Neural cell (in vitro differentiated cells): ENCODE measurements around the gene TXLNA. TPM values are rescaled to one million over a fixed set of nuclear protein-coding genes. Genes with fewer than 3 reads are reported as not detected.

Source experiments
- H2AFZ ChIP-seq: fragments of 200-600, 300-800 bp; sonication (generic), shearing (Covaris generic); 2 replicates; pipeline ENCODE4 v1.6.0; 2014; ENCODE audit warnings: low read depth, mild to moderate bottlenecking, antibody characterized with exemption, low read length, moderate library complexity
- H3F3A ChIP-seq: fragments of 200-600 bp; shearing (Covaris generic); 2 replicates; pipeline ENCODE4 v1.6.1; 2016; ENCODE audit warnings: mild to moderate bottlenecking, moderate library complexity, mixed read lengths, antibody characterized with exemption, low read length; ENCODE audit not compliant: insufficient read depth, poor library complexity, severe bottlenecking
- H3K27ac ChIP-seq: fragments of 200-600, 300-800 bp; sonication (generic), shearing (Covaris generic); 2 replicates; pipeline ENCODE4 v1.5.1; 2014; ENCODE audit warnings: mild to moderate bottlenecking, low read length, moderate library complexity
- H3K27me3 ChIP-seq: fragments of 300-800, 200-600 bp; sonication (generic), shearing (Covaris generic); 2 replicates; pipeline ENCODE4 v1.6.0; 2014; ENCODE audit warnings: mild to moderate bottlenecking, low read depth, low read length, moderate library complexity; ENCODE audit not compliant: insufficient read depth
- H3K36me3 ChIP-seq: fragments of 300-800, 200-600 bp; sonication (generic), shearing (Covaris generic); 2 replicates; pipeline ENCODE4 v1.5.1; 2014; ENCODE audit warnings: mild to moderate bottlenecking, antibody characterized with exemption, low read length, moderate library complexity; ENCODE audit not compliant: insufficient read depth
- H3K4me2 ChIP-seq: fragments of 300-800, 200-600 bp; sonication (generic), shearing (Covaris generic); 2 replicates; pipeline ENCODE4 v1.6.0; 2014; ENCODE audit warnings: mild to moderate bottlenecking, low read length
- H3K4me3 ChIP-seq: fragments of 300-800, 200-600 bp; sonication (generic), shearing (Covaris generic); 2 replicates; pipeline ENCODE4 v1.5.1; 2014; ENCODE audit warnings: mild to moderate bottlenecking, low read length, moderate library complexity
- H3K79me2 ChIP-seq: fragments of 200-600 bp; shearing (Covaris generic); replicated peaks from 2 replicates; pipeline ENCODE4 v1.6.0; 2014; ENCODE audit warnings: mild to moderate bottlenecking, low read length, moderate library complexity; ENCODE audit not compliant: insufficient read depth
- H3K9ac ChIP-seq: fragments of 300-800, 200-600 bp; sonication (generic), shearing (Covaris generic); 2 replicates; pipeline ENCODE4 v1.6.1; 2016; ENCODE audit warnings: mild to moderate bottlenecking, low read length, mixed read lengths
- H3K9me2 ChIP-seq: fragments of 200-600 bp; shearing (Covaris generic); 2 replicates; pipeline ENCODE4 v1.6.1; 2016; ENCODE audit warnings: mild to moderate bottlenecking, low read length, mixed read lengths; ENCODE audit not compliant: insufficient read depth
- H3K9me3 ChIP-seq: fragments of 200-600, 300-800 bp; sonication (generic), shearing (Covaris generic); 2 replicates; pipeline ENCODE4 v1.6.1; 2016; ENCODE audit warnings: mild to moderate bottlenecking, mixed run types, low read length, moderate library complexity, mixed read lengths
- H4K20me1 ChIP-seq: fragments of 200-600 bp; shearing (Covaris generic); 2 replicates; pipeline ENCODE4 v1.6.1; 2016; ENCODE audit warnings: mild to moderate bottlenecking, mixed run types; ENCODE audit not compliant: insufficient read depth
- CTCF ChIP-seq: fragments of 450-650 bp; IDR thresholded peaks from 2 replicates; pipeline ENCODE4 v1.5.1; 2014; ENCODE audit warnings: antibody characterized with exemption, mild to moderate bottlenecking, moderate library complexity; ENCODE audit not compliant: poor library complexity, severe bottlenecking
- EZH2 ChIP-seq: fragments of 200-600, 300-800 bp; shearing (Covaris generic), sonication (generic); IDR thresholded peaks from 2 replicates; pipeline ENCODE4 v1.6.1; 2014; ENCODE audit warnings: antibody characterized with exemption, low read length, borderline replicate concordance, mild to moderate bottlenecking; ENCODE audit not compliant: insufficient read depth, poor library complexity, severe bottlenecking
- MXI1 ChIP-seq: fragments of 450-650 bp; conservative IDR thresholded peaks from 2 replicates; pipeline ENCODE4 v1.6.1; 2014; ENCODE audit warnings: antibody characterized with exemption, mild to moderate bottlenecking; ENCODE audit not compliant: poor library complexity, severe bottlenecking
- POLR2AphosphoS5 ChIP-seq: IDR thresholded peaks from 2 replicates; pipeline ENCODE4 v1.6.1; 2012
- RAD21 ChIP-seq: fragments of 450-650 bp; conservative IDR thresholded peaks from 2 replicates; pipeline ENCODE4 v1.6.1; 2014; ENCODE audit warnings: antibody characterized with exemption, mild to moderate bottlenecking, moderate library complexity
- REST ChIP-seq: IDR thresholded peaks from 2 replicates; pipeline ENCODE4 v1.6.1; 2012; ENCODE audit warnings: borderline replicate concordance
- SMC3 ChIP-seq: fragments of 450-650 bp; conservative IDR thresholded peaks from 2 replicates; pipeline ENCODE4 v1.6.1; 2014; ENCODE audit warnings: antibody characterized with exemption, mild to moderate bottlenecking, moderate library complexity; ENCODE audit not compliant: poor library complexity
- TAF1 ChIP-seq: IDR thresholded peaks from 2 replicates; pipeline ENCODE4 v1.6.1; 2012; ENCODE audit warnings: low read depth
- polyA plus RNA-seq: library from polyadenylated mRNA; depleted of rRNA; stranded (reverse); fragments of >200 nt; gene quantifications from 2 replicates; pipeline ENCODE4 v1.2.3, GENCODE V29; 2014

Gene TXLNA
- polyA plus RNA-seq, 1 donor from 2014 or later = 34.5 TPM

GRCh38 chr1:32195531-32195930 lies 16.1 kb downstream of the TXLNA start (continued):
- TF ChIP-seq RAD21 = no peak
- no peak for TF ChIP-seq MXI1

GRCh38 chr1:32195972-32196823 lies 16.7 kb downstream of the TXLNA start:
- Histone ChIP-seq H4K20me1 (no peaks in the 10 kb centered on the region), H3K27ac (no peak overlapping the region), H2AFZ (no peak overlapping the region)

More at GRCh38 chr1:32195972-32196823, 16.7 kb downstream of the TXLNA start:
- Histone ChIP-seq H3K27me3 (no peaks in the 10 kb centered on the region), H3F3A (no peaks in the 10 kb centered on the region), H3K9me2 (no peaks in the 10 kb centered on the region), H3K79me2 (no peaks in the 10 kb centered on the region), H3K36me3 (peaks cover 8% of the 10 kb centered on the region), H3K9me3 (no peaks in the 10 kb centered on the region), H3K9ac (no peak overlapping the region), H3K4me2 (no peak overlapping the region), H3K4me3 (no peak overlapping the region)
- TF ChIP-seq REST (no peak), EZH2 (no peak), CTCF (no peak), TAF1 (no peak), SMC3 (no peak), RAD21 (no peak), POLR2AphosphoS5 (no peak)
